GM18511 (cell line): ENCODE data around the gene WNT9A.
"Not testable (repeated sequence)": the region's sequence is repeated elsewhere in the genome, so short reads cannot be mapped to it uniquely, and the experiment has no call there.

Source experiments
- ATAC-seq: cut with Tn5 transposase; IDR thresholded peaks from one replicate; pipeline ENCODE4 v1.9.1; 2021; ENCODE audit warnings: mild to moderate bottlenecking, moderate library complexity; ENCODE audit not compliant: unreplicated experiment

The WNT9A gene, protein sequence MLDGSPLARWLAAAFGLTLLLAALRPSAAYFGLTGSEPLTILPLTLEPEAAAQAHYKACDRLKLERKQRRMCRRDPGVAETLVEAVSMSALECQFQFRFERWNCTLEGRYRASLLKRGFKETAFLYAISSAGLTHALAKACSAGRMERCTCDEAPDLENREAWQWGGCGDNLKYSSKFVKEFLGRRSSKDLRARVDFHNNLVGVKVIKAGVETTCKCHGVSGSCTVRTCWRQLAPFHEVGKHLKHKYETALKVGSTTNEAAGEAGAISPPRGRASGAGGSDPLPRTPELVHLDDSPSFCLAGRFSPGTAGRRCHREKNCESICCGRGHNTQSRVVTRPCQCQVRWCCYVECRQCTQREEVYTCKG

GRCh38 chr1:227947676-227948492 is at the start of gene WNT9A:
TSS of gene WNT9A (minus strand) at chr1:227947932. CDS start at chr1:227947887, 45 bp downstream.
- no peak for ATAC-seq

GRCh38 chr1:227996187-227996950 is 48.6 kb upstream of the WNT9A start:
- no peak for ATAC-seq

DNA sequence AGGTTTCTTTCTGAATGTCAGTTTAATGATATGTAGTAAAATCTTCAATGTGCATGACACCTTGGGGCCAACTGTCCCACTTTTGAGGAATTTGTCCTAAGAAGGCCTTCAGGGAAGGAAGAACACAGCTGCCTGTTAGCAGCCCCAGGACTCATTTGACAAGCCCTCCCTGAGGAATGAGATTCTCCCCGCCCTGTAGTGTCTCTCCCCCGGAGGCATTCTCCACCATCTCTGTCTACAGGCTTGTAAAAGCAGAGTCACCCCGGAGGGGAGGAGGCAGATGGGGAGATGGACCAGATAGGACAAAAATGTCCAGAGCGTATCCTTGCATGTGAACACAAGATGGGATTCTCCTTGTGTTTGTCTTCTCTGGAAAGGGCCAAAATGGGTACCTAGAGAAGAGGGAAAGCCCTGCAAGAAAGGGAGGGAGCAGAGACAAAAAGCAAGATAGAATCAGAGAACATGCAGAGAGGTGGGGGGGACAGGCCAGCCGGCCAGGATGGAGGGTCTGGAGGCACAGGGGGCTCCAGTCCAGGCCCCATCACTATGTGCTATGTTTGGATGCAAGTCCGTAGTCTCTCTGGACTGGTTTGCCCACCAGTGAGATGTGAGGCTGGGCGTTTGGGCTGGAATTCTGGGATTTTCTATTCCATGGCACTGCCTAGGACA is 47.0 kb upstream of the WNT9A start:
- no peak for ATAC-seq

DNA sequence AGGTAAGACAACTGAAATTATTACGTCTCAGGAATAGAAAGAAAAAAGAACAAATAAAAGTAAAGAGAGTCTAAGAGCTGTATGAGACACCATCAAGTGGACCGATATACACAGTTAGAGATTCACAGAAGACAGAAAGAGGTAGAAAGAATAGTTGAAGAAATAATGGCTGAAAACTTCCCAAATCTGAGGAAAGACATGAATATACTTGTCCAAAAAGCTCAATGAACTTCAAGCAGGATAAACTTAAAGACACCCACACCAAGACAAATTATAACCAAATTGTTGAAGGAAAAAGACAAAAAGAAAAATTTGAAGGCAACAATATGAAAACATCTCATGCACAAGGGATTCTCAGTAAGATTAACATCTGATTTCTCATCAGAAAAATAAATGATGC is 39.4 kb upstream of the WNT9A start:
- ATAC-seq, result no peak

- not testable (repeated sequence) for ATAC-seq
Observed at GRCh38 chr1:227975583-227976283, 28.0 kb upstream of the WNT9A start.

DNA sequence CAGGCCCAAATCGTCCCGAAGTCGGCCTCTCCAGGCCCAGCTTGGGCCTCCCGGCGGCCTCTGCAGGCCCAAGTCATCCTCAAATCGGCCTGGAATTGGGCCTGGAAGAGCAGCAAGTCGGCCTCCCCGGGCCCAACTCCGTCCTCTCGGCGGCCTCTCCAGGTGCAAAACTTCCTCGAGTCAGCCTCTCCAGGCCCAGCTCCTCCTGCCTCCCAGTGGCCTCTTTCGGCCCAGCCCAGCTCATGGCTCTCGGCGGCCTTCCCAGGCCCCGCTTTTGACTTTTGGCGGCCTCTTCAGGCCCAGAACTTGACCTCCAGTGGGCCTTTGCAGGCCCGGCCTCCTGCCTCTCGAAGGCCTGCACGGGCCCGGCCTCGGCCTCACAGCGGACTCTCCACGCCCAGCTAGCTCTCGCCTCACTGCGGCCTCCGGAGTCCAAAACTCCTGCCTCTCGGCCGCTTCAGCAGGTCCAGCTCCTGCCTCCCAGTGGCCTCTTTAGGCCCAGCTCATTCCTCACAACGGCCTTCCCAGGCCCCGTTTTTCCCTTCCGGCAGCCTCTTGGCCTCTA is 26.1 kb upstream of the WNT9A start:
- ATAC-seq, result not testable (repeated sequence)

DNA sequence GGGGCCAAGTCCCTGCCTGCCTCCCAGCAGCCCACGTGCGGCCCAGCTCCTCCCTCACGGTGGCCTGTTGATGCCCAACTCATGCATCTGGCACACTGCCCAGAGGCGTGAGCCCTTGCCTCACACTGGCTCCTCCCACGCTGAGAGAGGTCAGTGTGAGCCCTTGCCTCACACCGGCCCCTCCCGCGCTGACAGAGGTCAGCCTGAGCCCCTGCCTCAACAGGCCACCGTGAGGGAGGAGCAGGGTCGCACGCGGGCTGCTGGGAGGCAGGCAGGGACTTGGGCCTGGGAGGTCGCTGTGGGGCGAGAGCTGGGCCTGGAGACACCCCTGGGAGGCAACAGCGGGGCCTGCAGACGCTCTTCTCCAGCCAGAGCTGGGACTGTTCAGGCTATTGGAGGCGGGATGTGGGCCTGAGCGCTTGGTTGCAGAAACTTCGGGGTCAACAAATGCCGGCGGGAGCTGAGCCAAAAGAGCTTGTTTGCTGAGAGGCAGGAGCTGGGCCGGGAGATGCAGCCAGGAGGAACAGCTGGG is 25.2 kb upstream of the WNT9A start:
- ATAC-seq, result not testable (repeated sequence)

DNA sequence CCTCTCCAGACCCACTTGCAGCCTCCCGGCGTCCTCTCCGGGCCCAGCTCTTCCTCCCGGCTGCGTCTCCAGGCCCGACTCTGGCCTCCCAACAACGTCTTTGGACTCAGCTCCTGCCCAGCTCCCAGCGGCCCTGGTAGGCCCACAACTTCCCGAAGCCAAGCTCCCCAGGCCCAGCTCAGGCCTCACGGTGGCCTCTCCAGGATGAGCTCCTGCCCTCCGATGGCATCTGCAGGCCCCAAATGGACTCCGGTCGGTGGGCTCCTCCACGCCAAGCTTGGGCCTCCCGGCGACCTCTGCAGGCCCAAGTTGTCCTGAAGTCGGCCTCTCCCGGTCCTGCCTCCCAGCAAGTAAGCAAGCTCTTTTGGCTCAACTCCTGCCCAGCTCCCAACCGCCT is 24.5 kb upstream of the WNT9A start:
- not testable (repeated sequence) for ATAC-seq

DNA sequence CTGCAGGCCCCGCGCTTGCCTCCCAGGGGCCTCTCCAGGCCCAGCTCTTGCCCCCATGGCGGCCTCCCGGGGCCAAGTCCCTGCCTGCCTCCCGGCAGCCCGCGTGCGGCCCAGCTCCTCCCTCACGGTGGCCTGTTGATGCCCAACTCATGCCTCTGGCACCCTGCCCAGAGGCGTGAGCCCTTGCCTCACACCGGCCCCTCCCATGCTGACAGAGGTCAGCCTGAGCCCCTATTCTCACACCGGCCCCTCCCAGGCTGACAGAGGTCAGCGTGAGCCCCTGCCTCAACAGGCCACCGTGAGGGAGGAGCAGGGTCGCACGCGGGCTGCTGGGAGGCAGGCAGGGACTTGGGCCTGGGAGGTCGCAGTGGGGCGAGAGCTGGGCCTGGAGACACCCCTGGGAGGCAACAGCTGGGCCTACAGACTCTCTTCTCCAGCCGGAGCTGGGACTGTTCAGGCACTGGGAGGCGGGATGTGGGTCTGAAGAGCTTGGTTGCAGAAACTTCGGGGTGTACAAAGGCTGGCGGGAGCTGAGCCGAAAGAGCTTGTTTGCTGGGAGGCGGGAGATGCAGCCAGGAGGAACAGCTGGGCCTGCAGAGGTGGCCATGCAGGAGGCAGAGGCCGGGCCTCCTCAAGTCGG is 24.0 kb upstream of the WNT9A start:
- not testable (repeated sequence) for ATAC-seq

GRCh38 chr1:227971216-227971615 is 23.5 kb upstream of the WNT9A start:
- ATAC-seq, result not testable (repeated sequence)

DNA sequence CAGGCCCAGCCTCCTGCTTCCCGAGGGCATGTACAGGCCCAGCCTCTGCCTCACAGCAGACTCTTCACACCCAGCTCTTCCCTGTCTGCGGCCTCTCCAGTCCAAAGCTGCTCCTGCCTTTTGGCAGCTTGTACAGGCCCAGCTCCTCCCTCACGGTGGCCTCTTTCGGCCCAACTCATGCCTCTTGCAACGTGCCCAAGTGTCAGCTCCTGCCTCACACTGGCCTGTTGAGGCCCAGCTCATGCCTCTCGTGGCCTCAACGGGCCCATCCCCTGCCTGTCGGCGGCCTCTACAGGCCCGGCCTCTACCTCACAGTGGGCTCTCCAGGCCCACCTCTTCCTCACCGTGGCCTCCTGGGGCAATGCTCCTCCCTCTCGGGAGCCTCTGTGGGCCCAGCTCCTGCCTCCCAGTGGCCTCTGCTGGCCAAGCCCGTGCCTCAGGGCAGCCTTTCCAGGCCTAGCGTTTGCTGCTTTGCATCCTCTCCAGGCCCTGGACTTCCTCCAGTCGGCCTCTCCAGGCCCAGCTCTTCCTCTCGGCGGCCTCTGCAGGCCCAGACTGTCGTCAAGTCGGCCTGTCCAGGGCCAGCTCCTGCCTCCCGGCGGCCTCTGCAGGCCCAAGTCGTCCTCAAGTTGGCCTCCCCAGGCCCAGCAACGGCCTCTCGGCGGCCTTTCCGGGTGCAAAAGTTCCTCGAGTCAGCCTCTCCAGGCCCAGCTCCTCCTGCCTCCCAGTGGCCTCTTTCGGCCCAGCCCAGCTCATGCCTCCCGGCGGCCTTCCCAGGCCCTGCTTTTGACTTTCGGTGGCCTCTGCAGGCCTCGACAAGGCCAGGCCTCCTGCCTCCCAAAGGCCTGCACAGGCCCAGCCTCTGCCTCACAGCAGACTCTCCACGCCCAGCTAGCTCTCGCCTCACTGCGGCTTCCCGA is 22.6 kb upstream of the WNT9A start:
- not testable (repeated sequence) for ATAC-seq

- not testable (repeated sequence) for ATAC-seq
Observed at GRCh38 chr1:227967815-227968214, 20.1 kb upstream of the WNT9A start.

- ATAC-seq, result not testable (repeated sequence)
Observed at GRCh38 chr1:227966733-227967132, 19.0 kb upstream of the WNT9A start.

DNA sequence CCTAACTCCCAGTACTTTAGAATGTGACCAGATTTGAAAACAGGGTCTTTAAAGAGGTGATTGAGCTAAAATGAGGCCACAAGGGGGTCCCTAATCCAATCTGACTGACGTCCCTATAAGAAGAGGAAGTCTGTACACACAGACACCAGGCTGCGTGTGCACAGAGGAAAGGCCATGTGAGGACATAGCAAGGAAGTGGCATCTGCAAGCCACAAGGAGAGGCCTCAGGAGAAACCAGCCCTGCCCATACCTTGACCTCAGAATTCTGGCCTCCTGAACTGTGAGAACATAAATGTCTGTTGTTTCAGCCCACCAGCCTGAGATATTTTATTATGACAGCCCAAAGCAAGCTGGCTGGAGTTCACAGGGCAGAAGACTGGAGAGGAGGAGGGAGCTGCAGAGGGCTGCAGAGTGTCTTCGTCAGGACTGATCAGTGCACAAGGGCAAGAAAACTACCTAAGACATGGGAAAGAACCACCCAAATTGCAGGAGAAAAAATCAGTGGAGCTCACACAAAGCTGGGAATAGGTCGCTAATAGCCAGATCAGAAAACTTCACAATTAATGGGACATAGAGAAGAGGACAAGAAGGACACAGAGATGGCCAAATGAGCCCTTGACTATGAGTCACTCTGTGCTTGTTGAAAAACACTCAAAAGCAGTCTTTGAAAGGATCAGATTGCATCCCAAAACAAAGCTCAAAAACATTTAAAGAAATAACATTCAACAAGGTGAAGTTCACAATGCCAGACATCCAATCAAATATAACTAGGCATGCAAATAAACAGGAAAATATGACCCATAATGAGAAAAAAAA is 14.1 kb upstream of the WNT9A start:
- ATAC-seq, result no peak

DNA sequence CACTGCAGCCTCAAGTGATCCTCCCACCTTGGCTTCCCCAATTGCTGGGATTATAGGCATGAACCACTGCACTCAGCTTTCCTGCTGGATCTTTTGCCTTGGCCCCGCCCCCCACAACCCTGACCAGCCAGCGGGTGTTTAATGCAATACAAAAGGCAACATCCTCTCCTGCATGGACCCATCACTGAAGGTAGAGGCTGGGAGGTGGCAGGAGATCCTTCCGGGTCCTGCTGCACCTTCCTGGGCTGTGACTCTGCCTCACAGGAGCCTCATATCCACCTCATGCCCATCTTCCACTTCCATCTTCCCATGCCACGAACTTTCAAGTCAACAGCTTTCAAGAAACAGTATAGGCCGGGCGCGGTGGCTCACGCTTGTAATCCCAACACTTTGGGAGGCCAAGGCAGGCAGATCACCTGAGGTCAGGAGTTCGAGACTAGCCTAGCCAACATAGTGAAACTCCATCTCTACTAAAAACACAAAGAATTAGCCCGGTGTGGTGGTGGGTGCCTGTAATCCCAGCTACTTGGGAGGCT is 11.7 kb upstream of the WNT9A start:
- no peak for ATAC-seq

DNA sequence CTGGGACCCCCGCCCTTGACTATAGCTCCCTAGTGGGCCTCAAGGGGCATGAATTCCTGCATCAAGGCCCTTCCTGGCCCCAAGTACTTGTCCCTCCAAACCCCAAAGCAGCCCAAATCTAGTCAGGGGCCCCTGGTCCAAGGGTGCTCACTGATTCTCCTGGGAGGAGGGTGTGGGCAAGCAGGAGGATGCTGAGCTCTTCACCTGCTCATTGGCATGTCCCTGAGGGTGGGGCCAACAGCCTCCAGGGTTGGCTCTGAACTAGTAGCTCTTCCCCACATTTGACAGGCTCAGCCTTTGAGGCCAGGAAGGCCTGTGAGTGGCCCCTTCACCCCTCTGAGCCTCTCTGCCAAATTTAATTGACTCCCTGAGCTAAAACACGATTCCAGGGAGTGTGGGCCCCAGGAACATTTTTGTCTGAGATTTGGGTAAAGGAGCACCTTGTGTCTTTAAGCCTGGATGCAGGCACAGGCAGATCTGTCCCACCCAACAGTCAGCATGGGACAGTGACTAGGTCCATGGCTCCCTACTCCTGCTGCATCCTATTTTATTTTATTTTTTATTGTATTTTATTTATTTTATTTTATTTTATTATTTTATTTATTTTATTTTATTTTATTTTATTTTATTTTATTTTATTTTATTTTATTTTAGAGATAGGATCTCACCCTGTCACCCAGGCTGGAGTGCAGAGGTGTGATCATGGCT is 11.0 kb upstream of the WNT9A start:
- no peak for ATAC-seq
